ENCODE data around the gene ISCA1.

DNA sequence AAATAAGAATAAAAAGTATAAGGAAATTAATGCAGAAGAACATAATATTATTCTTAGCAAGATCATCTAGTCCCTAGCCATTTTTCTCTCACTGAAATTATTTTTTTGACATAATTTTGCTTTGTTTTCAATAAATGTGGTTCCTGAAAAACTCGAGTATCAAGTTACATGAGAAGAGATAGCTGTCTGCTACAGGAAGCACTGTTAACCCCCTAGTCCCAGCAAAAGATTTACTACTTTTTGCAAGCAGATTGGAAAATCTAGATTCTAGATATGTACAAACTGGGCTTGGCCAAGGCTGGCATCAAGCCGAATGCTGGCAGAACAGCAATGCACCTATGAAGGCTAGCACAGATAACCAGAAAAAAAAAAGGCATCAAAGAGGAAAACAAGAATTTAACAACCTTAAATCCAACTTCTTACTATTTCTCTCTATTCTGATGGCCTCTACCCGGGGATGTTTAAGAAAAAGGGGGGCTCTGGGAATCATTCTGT, 21.9 kb upstream of the ISCA1 start:
- TF ChIP-seq, protein P1, sequence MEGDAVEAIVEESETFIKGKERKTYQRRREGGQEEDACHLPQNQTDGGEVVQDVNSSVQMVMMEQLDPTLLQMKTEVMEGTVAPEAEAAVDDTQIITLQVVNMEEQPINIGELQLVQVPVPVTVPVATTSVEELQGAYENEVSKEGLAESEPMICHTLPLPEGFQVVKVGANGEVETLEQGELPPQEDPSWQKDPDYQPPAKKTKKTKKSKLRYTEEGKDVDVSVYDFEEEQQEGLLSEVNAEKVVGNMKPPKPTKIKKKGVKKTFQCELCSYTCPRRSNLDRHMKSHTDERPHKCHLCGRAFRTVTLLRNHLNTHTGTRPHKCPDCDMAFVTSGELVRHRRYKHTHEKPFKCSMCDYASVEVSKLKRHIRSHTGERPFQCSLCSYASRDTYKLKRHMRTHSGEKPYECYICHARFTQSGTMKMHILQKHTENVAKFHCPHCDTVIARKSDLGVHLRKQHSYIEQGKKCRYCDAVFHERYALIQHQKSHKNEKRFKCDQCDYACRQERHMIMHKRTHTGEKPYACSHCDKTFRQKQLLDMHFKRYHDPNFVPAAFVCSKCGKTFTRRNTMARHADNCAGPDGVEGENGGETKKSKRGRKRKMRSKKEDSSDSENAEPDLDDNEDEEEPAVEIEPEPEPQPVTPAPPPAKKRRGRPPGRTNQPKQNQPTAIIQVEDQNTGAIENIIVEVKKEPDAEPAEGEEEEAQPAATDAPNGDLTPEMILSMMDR (IDR thresholded peaks at IDR 0.05), result no peak
- no peak for TF ChIP-seq POLR2A (IDR thresholded peaks at IDR 0.05)
